IMR-90 (cell line): Measurements from ENCODE around the gene C2orf49. TPM values are rescaled to one million over a fixed set of nuclear protein-coding genes. Genes with fewer than 3 reads are reported as not detected.

Source experiments
- ATAC-seq: fragments of 200-7000 bp; cut with Tn5 transposase; 2 replicates; pipeline ENCODE4 v1.9.1; 2020; ENCODE audit warnings: low read depth, mild to moderate bottlenecking, moderate library complexity
- Bru-seq: library from RNA; stranded (reverse); fragments of 400-500 nt; gene quantifications from one replicate; lab custom pipeline; 2021; lab: Mats Ljungman, UMichigan
- BruChase-seq, 2 experiments: library from RNA; stranded (reverse); fragments of 400-500 nt; gene quantifications; one replicate each; lab custom pipeline; 2021; lab: Mats Ljungman, UMichigan
- BruUV-seq: library from RNA; stranded (reverse); fragments of 400-500 nt; replicated peaks from 2 replicates; lab custom pipeline; 2021; lab: Mats Ljungman, UMichigan
- CTCF ChIA-PET: fragments of 300-600 bp; formaldehyde crosslinking; extraction: SDS; loops from one replicate; lab custom pipeline; 2021; ENCODE audit warnings: antibody characterized with exemption; lab: Yijun Ruan, JAX
- POLR2A ChIA-PET: fragments of 300-600 bp; sonication (Branson Sonifier 250); formaldehyde crosslinking; loops from one replicate; lab custom pipeline; 2022; ENCODE audit warnings: antibody characterized with exemption; ENCODE audit not compliant: unreplicated experiment; lab: Charles Lee
- DNase-seq: peaks from one replicate; pipeline ENCODE4 v3.0.0; 2013
- H2AFZ ChIP-seq: replicated peaks from 2 replicates; pipeline ENCODE3; 2013; ENCODE audit warnings: low read length, mild to moderate bottlenecking; ENCODE audit not compliant: poor library complexity
- H2AK5ac ChIP-seq: 2 replicates; pipeline ENCODE4 v1.6.1; 2013; ENCODE audit warnings: low read depth, low read length, inconsistent platforms
- H2AK9ac ChIP-seq: replicated peaks from 2 replicates; pipeline ENCODE3; 2013; ENCODE audit warnings: mild to moderate bottlenecking, low read depth, low read length, moderate library complexity; ENCODE audit not compliant: poor library complexity
- H2BK120ac ChIP-seq: 2 replicates; pipeline ENCODE4 v1.6.1; 2013; ENCODE audit warnings: low read depth, low read length, inconsistent platforms
- H2BK15ac ChIP-seq: 3 replicates; pipeline ENCODE4 v1.6.1; 2013; ENCODE audit warnings: low read depth, low read length, inconsistent platforms
- H2BK20ac ChIP-seq: 2 replicates; pipeline ENCODE4 v1.6.1; 2013; ENCODE audit warnings: low read depth, mild to moderate bottlenecking, inconsistent platforms, low read length, moderate library complexity
- H2BK5ac ChIP-seq: 2 replicates; pipeline ENCODE4 v1.6.1; 2013; ENCODE audit warnings: mild to moderate bottlenecking, low read depth, low read length, inconsistent platforms; ENCODE audit not compliant: poor library complexity, severe bottlenecking
- H3K14ac ChIP-seq: replicated peaks from 2 replicates; pipeline ENCODE4 v1.6.1; 2013; ENCODE audit warnings: low read depth, low read length, inconsistent platforms
- H3K18ac ChIP-seq: 2 replicates; pipeline ENCODE4 v1.6.1; 2013; ENCODE audit warnings: low read depth, low read length, control low read depth
- H3K23ac ChIP-seq: 2 replicates; pipeline ENCODE4 v1.6.1; 2013; ENCODE audit warnings: low read depth, low read length, inconsistent platforms
- H3K27ac ChIP-seq: 2 replicates; pipeline ENCODE4 v1.5.1; 2013; ENCODE audit warnings: mild to moderate bottlenecking, control low read depth, low read length; ENCODE audit not compliant: insufficient read depth
- H3K27me3 ChIP-seq: 2 replicates; pipeline ENCODE4 v1.6.1; 2013; ENCODE audit warnings: low read length; ENCODE audit not compliant: control insufficient read depth, insufficient read depth
- H3K36me3 ChIP-seq: 2 replicates; pipeline ENCODE4 v1.6.1; 2013; ENCODE audit warnings: low read length, mixed read lengths; ENCODE audit not compliant: control insufficient read depth, insufficient read depth
- H3K4ac ChIP-seq: 2 replicates; pipeline ENCODE4 v1.6.1; 2013; ENCODE audit warnings: low read depth, low read length, inconsistent platforms
- H3K4me1 ChIP-seq: 2 replicates; pipeline ENCODE4 v1.6.1; 2013; ENCODE audit warnings: low read length, mixed read lengths; ENCODE audit not compliant: control insufficient read depth, insufficient read depth
- H3K4me2 ChIP-seq: 2 replicates; pipeline ENCODE4 v1.6.1; 2013; ENCODE audit warnings: low read depth, mild to moderate bottlenecking, control low read depth, low read length, moderate library complexity
- H3K4me3 ChIP-seq: 2 replicates; pipeline ENCODE4 v1.5.1; 2013; ENCODE audit warnings: low read depth, mild to moderate bottlenecking, control low read depth, low read length, moderate library complexity; ENCODE audit not compliant: insufficient read depth
- H3K56ac ChIP-seq: 2 replicates; pipeline ENCODE4 v1.6.1; 2013; ENCODE audit warnings: low read length, inconsistent platforms; ENCODE audit not compliant: insufficient read depth; ENCODE audit errors: extremely low read depth
- H3K79me1 ChIP-seq, 2 experiments: 2 replicates each; pipeline ENCODE4 v1.6.1; 2013; ENCODE audit warnings: low read length in 2 of 2, inconsistent platforms in 1 of 2, low read depth in 1 of 2
- H3K9ac ChIP-seq: 2 replicates; pipeline ENCODE4 v1.6.1; 2013; ENCODE audit warnings: low read depth, low read length, control low read depth
- H3K9me1 ChIP-seq: 2 replicates; pipeline ENCODE4 v1.6.1; 2013; ENCODE audit warnings: low read length, inconsistent platforms; ENCODE audit not compliant: insufficient read depth
- H3K9me3 ChIP-seq: 2 replicates; pipeline ENCODE4 v1.6.1; 2013; ENCODE audit warnings: low read length; ENCODE audit not compliant: control insufficient read depth, insufficient read depth
- H4K20me1 ChIP-seq: 2 replicates; pipeline ENCODE4 v1.6.1; 2013; ENCODE audit warnings: low read length, inconsistent platforms; ENCODE audit not compliant: insufficient read depth
- H4K5ac ChIP-seq: 2 replicates; pipeline ENCODE4 v1.6.1; 2013; ENCODE audit warnings: mild to moderate bottlenecking, low read depth, low read length, control low read depth
- H4K8ac ChIP-seq, 2 experiments: 2 replicates each; pipeline ENCODE4 v1.6.1; 2013; ENCODE audit warnings: low read depth in 2 of 2, low read length in 2 of 2, control low read depth in 1 of 2, inconsistent platforms in 1 of 2
- H4K91ac ChIP-seq: 2 replicates; pipeline ENCODE4 v1.6.1; 2013; ENCODE audit warnings: low read depth, low read length, inconsistent platforms; ENCODE audit not compliant: insufficient read depth
- MAZ ChIP-seq: IDR thresholded peaks from 2 replicates; pipeline ENCODE4 v1.6.1; 2012; ENCODE audit warnings: low read depth, mild to moderate bottlenecking, low read length, improper control_type of control experiment, moderate library complexity, borderline replicate concordance
- MXI1 ChIP-seq: IDR thresholded peaks from 2 replicates; pipeline ENCODE4 v1.6.1; 2012; ENCODE audit warnings: low read depth, mild to moderate bottlenecking, low read length, moderate library complexity, borderline replicate concordance
- POLR2A ChIP-seq: IDR thresholded peaks from 2 replicates; pipeline ENCODE4 v1.6.1; 2012; ENCODE audit warnings: mild to moderate bottlenecking, low read depth, low read length
- RAD21 ChIP-seq: IDR thresholded peaks from 2 replicates; pipeline ENCODE4 v1.6.1; 2012; ENCODE audit warnings: low read length, improper control_type of control experiment
- RFX5 ChIP-seq: IDR thresholded peaks from 2 replicates; pipeline ENCODE4 v1.8.0; 2012; ENCODE audit warnings: low read depth, mild to moderate bottlenecking, low read length, moderate library complexity
- WGBS, 2 experiments: methylation state at CpG; one replicate each; pipeline versions ENCODE4 v1.1.5 to v1.1.7; 2013; ENCODE audit warnings: missing lambda C conversion rate in 2 of 2; ENCODE audit not compliant: insufficient read length in 1 of 2; ENCODE audit errors: extremely low coverage in 2 of 2; 5-methylcytosine and 5-hydroxymethylcytosine counted together
- dilution Hi-C: fragments of 300-500 bp; cut with HindIII; formaldehyde crosslinking; loops from one replicate; pipeline ENCODE4 v1.14.3; 2018; ENCODE audit warnings: low sequenced_read_pairs; ENCODE audit not compliant: unreplicated experiment
- in situ Hi-C: fragments of 300-500 bp; cut with MboI; formaldehyde crosslinking; loops from 3 replicates; pipeline ENCODE4 v1.14.3; 2019; ENCODE audit warnings: low sequenced_read_pairs, inconsistent platforms, mixed read lengths
- intact Hi-C: fragments of 100-400 bp; cut with micrococcal nuclease; formaldehyde crosslinking; loops from 2 replicates; pipeline ENCODE4 v1.10.0; 2022
- long read RNA-seq: library from polyadenylated mRNA; unstranded; transcript quantifications from one replicate; pipeline ENCODE4 v2.0.0, GENCODE V29; 2021; ENCODE audit not compliant: unreplicated experiment
- polyA plus RNA-seq, 3 experiments: library from polyadenylated mRNA; depleted of rRNA; stranded (reverse); fragments of >200 nt; gene quantifications; 2 replicates each; pipeline ENCODE4 v1.2.3, GENCODE V29; 2012; ENCODE audit warnings: low replicate concordance in 1 of 3
- total RNA-seq: library from RNA; depleted of rRNA; stranded (reverse); fragments of >200 nt; gene quantifications from 2 replicates; pipeline ENCODE4 v1.2.3, GENCODE V29; 2012; rRNA removed

The C2orf49 gene
- 3.8 and 11.1 TPM in 2 replicates for total RNA-seq
- polyA plus RNA-seq (2012; rRNA removed) = 8.5 and 8.6 TPM in 2 replicates
- 1.1 and 1.3 TPM in 2 replicates for polyA plus RNA-seq (2012; cell fraction: cytosol; rRNA removed)
- polyA plus RNA-seq (2012; cell fraction: nucleus; rRNA removed; ENCODE audit: low replicate concordance) = 0.46 and 5.5 TPM in 2 replicates
- percentile 79 among the genes with signal in this experiment for Bru-seq, nascent RNA
- percentile 71 among the genes with signal in this experiment for BruChase-seq, experiment 1, labeled RNA remaining after a 6-hour chase
- BruChase-seq, experiment 2, labeled RNA remaining after a 2-hour chase = percentile 86 among the genes with signal in this experiment
- long read RNA-seq, full-length matches to known transcripts = 17 of 21 reads
- long read RNA-seq, partial matches to known transcripts = 1 of 21 reads
- long read RNA-seq, other reads (novel, unspliced or antisense) = 3 of 21 reads

- Histone ChIP-seq H2BK20ac (peak within 1 kb of the TSS; percentile 72; the same call in 1 of the 2 replicates), H3K56ac (peak within 1 kb of the TSS; percentile 98), H2AK5ac (peak within 1 kb of the TSS; percentile 65), H3K79me1 (peaks cover 11 to 37% of the 10 kb centered on the region in 2 experiments), H2BK120ac (peak within 1 kb of the TSS; percentile 97), H3K4me2 (peak within 1 kb of the TSS; percentile 100), H3K36me3 (peaks cover 13% of the 10 kb centered on the region), H4K5ac (peak within 1 kb of the TSS; percentile 98), H3K4me3 (peak within 1 kb of the TSS; percentile 75), H4K8ac (peak within 1 kb of the TSS; percentile 98 to 100), H3K9me3 (no peaks in the 10 kb centered on the region), H3K27ac (peak within 1 kb of the TSS; percentile 98), H2AFZ (peak within 1 kb of the TSS; percentile 99), H3K23ac (peak within 1 kb of the TSS; percentile 96), H3K9ac (peak within 1 kb of the TSS; percentile 99), H2BK5ac (peak within 1 kb of the TSS; percentile 94), H3K4me1 (0 out of 2 replicates have a peak, but pooled peaks cover 3% of the 10 kb centered on the region), H3K4ac (peak within 1 kb of the TSS; percentile 99), H3K9me1 (no peaks in the 10 kb centered on the region; the same call in 1 of the 2 replicates), H3K27me3 (no peaks in the 10 kb centered on the region), H3K14ac (peak within 1 kb of the TSS; percentile 98), H2AK9ac (peak within 1 kb of the TSS; percentile 91), H2BK15ac (peak within 1 kb of the TSS; percentile 89; the same call in 2 of the 3 replicates), H4K91ac (peak within 1 kb of the TSS; percentile 97), H3K18ac (peak within 1 kb of the TSS; percentile 88), H4K20me1 (no peaks in the 10 kb centered on the region; the same call in 1 of the 2 replicates)
- in situ Hi-C loops = loop anchor here (25.0 kb wide), 1 partner anchor 450 kb away; no protein-coding TSS in a partner anchor
- ATAC-seq (peak; percentile 95), DNase-seq (peak; percentile 80)
- 0% methylated on average over 17 of the region's 58 CpGs; no CpG with 5 or more reads in 1 of the 2 experiments for WGBS, 2 experiments
- intact Hi-C loops = no loop called here
- CTCF ChIA-PET = interaction anchor here (0.6 kb wide), 1 partner anchor 58 kb away, joined by 4 read pairs; no protein-coding TSS in a partner anchor
- 0 out of 2 replicates have a peak, but pooled peaks have one; percentile 13 for TF ChIP-seq MAZ
- TF ChIP-seq POLR2A = peak; percentile 69
- TF ChIP-seq RFX5 = no peak
- 0 out of 2 replicates have a peak, but pooled peaks have one; percentile 43 for TF ChIP-seq MXI1
- no peak for TF ChIP-seq RAD21
- dilution Hi-C loops = no loop called here
- POLR2A ChIA-PET = no interaction called here
- BruUV-seq = TSS peak; percentile 89
These were observed at the start of gene C2orf49 for GRCh38 chr2:105337122-105338019. Gene C2orf49, plus strand, starts transcription at chr2:105337540. Its CDS starts 48 bp downstream, at chr2:105337588.
